IPS-NIHi7 (cell line): ENCODE measurements around the gene KDM5B.

Experiments
- DNase-seq: peaks from one replicate; pipeline ENCODE4 v3.0.0; 2012; ENCODE audit warnings: mixed read lengths; ENCODE audit errors: extremely low spot score

The KDM5B gene

GRCh38 chr1:202685641-202686040, 122.6 kb downstream of the KDM5B start:
- no peak for DNase-seq

- no peak for DNase-seq
Measured at GRCh38 chr1:202684716-202685115, 123.5 kb downstream of the KDM5B start.

GRCh38 chr1:202683029-202683428, 125.2 kb downstream of the KDM5B start:
- DNase-seq, result no peak

DNA sequence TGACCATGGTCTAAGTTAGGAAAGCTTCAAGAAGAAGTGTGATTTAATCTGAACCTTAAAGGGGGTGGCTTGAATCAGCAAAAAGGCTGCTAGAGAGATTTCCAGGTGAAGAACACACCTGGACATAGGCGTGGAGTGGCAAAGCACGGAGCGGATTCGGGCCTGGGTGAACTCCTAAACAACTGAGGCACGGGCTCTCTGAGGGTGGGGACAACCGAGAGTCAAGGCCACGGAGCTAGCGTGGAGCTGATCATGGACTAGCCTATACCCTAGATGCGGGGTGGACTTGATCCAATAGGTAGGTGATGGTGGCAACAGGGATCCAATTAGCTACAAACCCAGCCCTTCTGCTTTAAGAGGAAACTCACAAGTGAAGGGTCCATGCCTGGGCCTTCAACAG, 125.7 kb downstream of the KDM5B start:
- DNase-seq, result no peak

DNA sequence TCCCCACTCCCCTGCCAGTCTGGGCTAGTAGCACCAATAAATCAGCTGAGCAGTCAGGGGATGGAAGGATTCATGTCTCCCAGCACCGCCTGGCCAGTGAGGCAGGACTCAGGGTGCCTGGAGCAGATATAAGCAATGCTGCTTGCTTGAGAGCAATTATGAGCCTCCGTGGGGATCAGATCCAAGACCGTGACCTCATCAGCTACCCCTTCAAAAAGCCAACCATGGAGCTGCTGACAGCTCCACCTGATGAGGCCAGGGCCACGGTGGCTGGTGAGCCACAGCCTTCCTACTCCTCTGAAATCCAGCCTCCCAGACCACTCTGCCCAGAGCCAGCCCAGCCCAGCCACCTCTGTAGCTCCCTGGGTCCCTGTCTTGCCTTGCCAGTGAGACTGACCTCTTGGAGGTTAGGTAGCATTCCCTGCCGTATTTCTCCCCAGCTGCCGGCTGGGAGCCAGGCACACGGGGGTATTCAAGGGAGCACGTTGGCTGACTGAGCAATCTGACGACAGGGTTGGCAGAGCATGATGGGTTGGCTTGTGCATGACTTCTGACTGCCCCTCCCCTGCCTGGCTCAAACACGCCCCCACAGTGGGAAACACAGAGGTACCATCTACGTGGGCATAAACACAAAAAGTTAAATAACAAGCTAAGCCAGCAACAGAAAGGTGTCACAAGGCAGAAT, 126.3 kb downstream of the KDM5B start:
- DNase-seq, result no peak

DNA sequence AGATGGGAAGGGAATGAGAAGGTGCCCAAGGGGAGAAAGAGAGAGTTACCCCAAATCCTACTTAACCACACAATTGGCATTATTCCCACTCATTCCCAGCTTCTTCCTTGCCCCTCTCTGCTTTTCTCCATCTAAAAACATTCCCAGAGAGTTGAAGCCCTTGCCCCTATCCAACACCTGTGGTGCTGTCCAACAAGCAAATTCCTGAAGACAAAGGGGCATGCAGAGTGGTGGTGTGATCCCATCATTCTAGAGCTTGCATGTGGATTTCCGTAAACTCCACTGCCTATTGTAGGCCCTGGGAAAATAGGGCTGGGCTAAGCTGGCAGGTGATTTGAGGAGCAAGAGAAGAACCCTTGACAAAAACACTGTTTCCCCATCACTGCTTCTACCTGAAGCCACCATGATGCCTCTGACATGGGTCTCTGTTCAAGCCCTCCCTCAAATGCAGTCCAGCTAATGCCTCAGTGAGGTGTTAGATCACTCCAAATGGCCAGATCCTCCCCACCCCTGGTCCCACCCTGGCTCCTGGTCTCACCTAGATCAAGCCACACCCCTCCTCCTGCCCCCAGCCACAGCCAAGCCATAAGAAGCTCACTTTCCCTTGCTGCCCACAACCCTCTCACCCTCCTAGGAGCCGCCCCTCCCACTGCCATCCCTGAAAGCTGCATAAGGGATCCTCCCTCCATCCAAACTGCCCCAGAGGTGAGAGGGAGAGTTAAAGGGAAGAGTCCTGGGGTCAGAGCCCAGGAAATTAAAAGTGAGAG, 127.5 kb downstream of the KDM5B start:
- peak; percentile 65 for DNase-seq

DNA sequence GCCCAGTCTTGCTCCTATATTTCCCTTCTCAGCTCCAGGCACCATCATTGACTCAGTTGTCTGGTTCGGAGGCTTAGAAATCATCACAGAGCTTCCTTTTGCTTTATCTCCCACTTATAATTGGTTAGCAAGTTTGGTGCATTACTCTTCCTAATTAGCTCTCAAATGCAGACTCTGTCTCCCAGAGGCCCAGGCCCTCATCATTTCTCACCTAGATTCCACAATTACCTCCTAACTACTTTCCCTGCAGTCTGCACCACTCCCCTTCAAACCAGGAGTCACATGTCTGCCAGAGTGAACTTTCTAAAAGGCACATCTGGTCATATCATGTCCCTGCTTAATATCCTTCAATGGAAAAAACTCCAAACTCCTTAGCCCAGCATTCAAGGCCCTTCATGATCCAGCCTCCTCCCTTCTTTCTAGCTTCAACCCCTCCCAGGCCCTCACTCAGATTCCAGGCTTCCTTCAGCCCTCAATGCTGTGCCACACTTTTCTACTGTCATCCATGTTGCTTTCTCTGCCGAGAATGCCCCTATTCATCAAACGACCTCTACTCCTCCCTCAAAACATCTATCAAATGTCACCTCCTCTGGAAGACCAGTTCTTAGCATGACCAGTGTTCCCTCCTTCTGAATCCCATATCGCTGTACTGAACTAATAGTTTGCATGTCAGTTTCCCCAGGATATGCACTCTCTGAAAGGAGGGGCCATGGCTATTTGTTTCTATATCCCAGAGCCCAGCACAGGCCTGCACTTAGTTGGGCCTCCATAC, 128.6 kb downstream of the KDM5B start:
- no peak for DNase-seq

DNA sequence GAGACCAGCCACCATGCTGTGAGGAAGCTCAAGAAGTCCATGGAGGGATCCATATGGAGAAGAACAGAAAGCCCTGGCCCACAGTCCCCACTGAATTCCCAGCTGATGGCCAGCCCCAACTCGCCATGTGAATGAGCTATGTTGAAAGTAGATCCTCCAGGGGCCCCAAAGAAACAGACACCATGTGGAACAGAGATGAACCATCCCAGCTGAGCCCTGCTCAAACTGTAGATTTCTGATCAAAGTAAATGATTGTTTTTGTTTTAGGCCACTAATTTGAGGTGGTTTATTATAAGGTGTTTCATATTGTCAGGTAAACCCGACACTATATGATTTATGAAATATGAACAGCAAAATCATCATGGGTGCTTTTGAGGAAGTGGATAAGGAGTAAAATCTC, 130.8 kb downstream of the KDM5B start:
- DNase-seq, result no peak
